ENCODE results near the gene SLC35F4. TPM values are rescaled to one million over a fixed set of nuclear protein-coding genes. Genes with fewer than 3 reads are reported as not detected.

Gene SLC35F4
- total RNA-seq, 1 donor from 2014 or later, result not detected

- no peak for DNase-seq (ENCODE audit: low read depth)
- Histone ChIP-seq H3K27me3 (ENCODE audit: control insufficient read depth, insufficient read depth, low read length) (no peaks in the 10 kb centered on the region), H3K4me3 (ENCODE audit: low read depth, low read length) (no peak overlapping the region), H3K36me3 (ENCODE audit: control insufficient read depth, insufficient read depth, low read length) (no peaks in the 10 kb centered on the region)
- TF ChIP-seq CTCF (IDR thresholded peaks at IDR 0.05; ENCODE audit: insufficient read depth, low read length, poor library complexity, severe bottlenecking), result no peak
Observed at GRCh38 chr14:57704763-57705162, 161.1 kb downstream of the SLC35F4 start.

- Histone ChIP-seq H3K36me3 (ENCODE audit: control insufficient read depth, insufficient read depth, low read length) (no peaks in the 10 kb centered on the region), H3K4me3 (ENCODE audit: low read depth, low read length) (no peak overlapping the region), H3K27me3 (ENCODE audit: control insufficient read depth, insufficient read depth, low read length) (no peaks in the 10 kb centered on the region)
- no peak for DNase-seq (ENCODE audit: low read depth)
- TF ChIP-seq CTCF (IDR thresholded peaks at IDR 0.05; ENCODE audit: insufficient read depth, low read length, poor library complexity, severe bottlenecking), result no peak
Observed at GRCh38 chr14:57699947-57700346, 165.9 kb downstream of the SLC35F4 start.

- H3K27me3 ChIP-seq (ENCODE audit: control insufficient read depth, insufficient read depth, low read length), result no peaks in the 10 kb centered on the region
- TF ChIP-seq CTCF (IDR thresholded peaks at IDR 0.05; ENCODE audit: insufficient read depth, low read length, poor library complexity, severe bottlenecking), result peak; percentile 57
- peak; percentile 28 for DNase-seq (ENCODE audit: low read depth)
- H3K36me3 ChIP-seq (ENCODE audit: control insufficient read depth, insufficient read depth, low read length), result no peaks in the 10 kb centered on the region
- no peak overlapping the region for H3K4me3 ChIP-seq (ENCODE audit: low read depth, low read length)
Observed at GRCh38 chr14:57692671-57693070, 173.2 kb downstream of the SLC35F4 start.

GRCh38 chr14:57687416-57687815 is 178.5 kb downstream of the SLC35F4 start:
- no peak overlapping the region for H3K4me3 ChIP-seq (ENCODE audit: low read depth, low read length)
- TF ChIP-seq CTCF (IDR thresholded peaks at IDR 0.05; ENCODE audit: insufficient read depth, low read length, poor library complexity, severe bottlenecking), result no peak
- no peak for DNase-seq (ENCODE audit: low read depth)
- no peaks in the 10 kb centered on the region for H3K36me3 ChIP-seq (ENCODE audit: control insufficient read depth, insufficient read depth, low read length)
- no peaks in the 10 kb centered on the region for H3K27me3 ChIP-seq (ENCODE audit: control insufficient read depth, insufficient read depth, low read length)

GRCh38 chr14:57686304-57686703 is 179.6 kb downstream of the SLC35F4 start:
- DNase-seq (ENCODE audit: low read depth), result no peak
- no peaks in the 10 kb centered on the region for H3K36me3 ChIP-seq (ENCODE audit: control insufficient read depth, insufficient read depth, low read length)
- no peaks in the 10 kb centered on the region for H3K27me3 ChIP-seq (ENCODE audit: control insufficient read depth, insufficient read depth, low read length)
- no peak for TF ChIP-seq CTCF (IDR thresholded peaks at IDR 0.05; ENCODE audit: insufficient read depth, low read length, poor library complexity, severe bottlenecking)
- H3K4me3 ChIP-seq (ENCODE audit: low read depth, low read length), result no peak overlapping the region

GRCh38 chr14:57671021-57671420 is 194.9 kb downstream of the SLC35F4 start:
- no peak overlapping the region for H3K4me3 ChIP-seq (ENCODE audit: low read depth, low read length)
- no peaks in the 10 kb centered on the region for H3K36me3 ChIP-seq (ENCODE audit: control insufficient read depth, insufficient read depth, low read length)
- TF ChIP-seq CTCF (IDR thresholded peaks at IDR 0.05; ENCODE audit: insufficient read depth, low read length, poor library complexity, severe bottlenecking), result no peak
- DNase-seq (ENCODE audit: low read depth), result no peak
- no peaks in the 10 kb centered on the region for H3K27me3 ChIP-seq (ENCODE audit: control insufficient read depth, insufficient read depth, low read length)

All from kidney epithelial cell (primary cell).